Cardiac fibroblast (primary cell): ENCODE data around the gene ROR2.

ENCODE experiments used
- DNase-seq, 2 donors: peaks; one replicate each; pipeline versions ENCODE4 v3.0.0 to v3.0.0-alpha.2; 2010; ENCODE audit warnings: low read depth in 2 of 2
- H3K4me3 ChIP-seq, 2 donors: replicated peaks in 1 of 2; 1 replicate in 1 of 2; 2 replicates in 1 of 2; pipeline ENCODE4 v1.5.1; 2011; ENCODE audit warnings: low read depth in 2 of 2, low read length in 2 of 2, mild to moderate bottlenecking in 2 of 2, moderate library complexity in 1 of 2
- CTCF ChIP-seq: IDR thresholded peaks from one replicate; pipeline ENCODE4 v1.5.1; 2011; ENCODE audit warnings: low read depth, mild to moderate bottlenecking, low read length, inconsistent platforms

Gene ROR2

GRCh38 chr9:91726406-91727100, 223.5 kb downstream of the ROR2 start:
- no peak for DNase-seq
- H3K4me3 ChIP-seq: no peak overlapping the region
- no peak for TF ChIP-seq CTCF

GRCh38 chr9:91725651-91726050, 224.4 kb downstream of the ROR2 start:
- TF ChIP-seq CTCF: no peak
- no peak for DNase-seq
- H3K4me3 ChIP-seq: no peak overlapping the region

GRCh38 chr9:91724609-91725505, 225.2 kb downstream of the ROR2 start:
- no peak for TF ChIP-seq CTCF

GRCh38 chr9:91724068-91724440, 226.0 kb downstream of the ROR2 start:
- no peak for DNase-seq
- no peak overlapping the region for H3K4me3 ChIP-seq
- TF ChIP-seq CTCF: no peak

More at GRCh38 chr9:91724609-91725505, 225.2 kb downstream of the ROR2 start:
- no peak overlapping the region for H3K4me3 ChIP-seq
- no peak for DNase-seq

- no peak for DNase-seq
- no peak overlapping the region for H3K4me3 ChIP-seq
- no peak for TF ChIP-seq CTCF
Observed at GRCh38 chr9:91723420-91724067, 226.5 kb downstream of the ROR2 start.

GRCh38 chr9:91720751-91721705, 229.0 kb downstream of the ROR2 start:
- TF ChIP-seq CTCF: no peak
- no peak for DNase-seq
- no peak overlapping the region for H3K4me3 ChIP-seq
